Measurements from ENCODE around the gene SMPD1. TPM values are rescaled to one million over a fixed set of nuclear protein-coding genes. Genes with fewer than 3 reads are reported as not detected.

SMPD1 gene
- total RNA-seq, 1 donor from 2014 or later = 51.6 TPM

- intact Hi-C loops (cut with DNase I) = loop anchor here (5.0 kb wide), 1 partner anchor 59 kb away; no protein-coding TSS in a partner anchor
- DNase-seq = no peak
- no peak for ATAC-seq (ENCODE audit: poor library complexity)
These were observed 50.7 kb downstream of the SMPD1 start, which contains the start of gene HPX for GRCh38 chr11:6440906-6441358. HPX (minus strand) TSS chr11:6440987; CDS start chr11:6440963, 24 bp downstream.

- DNase-seq = no peak
- no peak for ATAC-seq (ENCODE audit: poor library complexity)
- intact Hi-C loops (cut with DNase I) = loop anchor here (5.0 kb wide), 1 partner anchor 60 kb away; no protein-coding TSS in a partner anchor
These were observed 52.2 kb downstream of the SMPD1 start for GRCh38 chr11:6442441-6442840.

DNA sequence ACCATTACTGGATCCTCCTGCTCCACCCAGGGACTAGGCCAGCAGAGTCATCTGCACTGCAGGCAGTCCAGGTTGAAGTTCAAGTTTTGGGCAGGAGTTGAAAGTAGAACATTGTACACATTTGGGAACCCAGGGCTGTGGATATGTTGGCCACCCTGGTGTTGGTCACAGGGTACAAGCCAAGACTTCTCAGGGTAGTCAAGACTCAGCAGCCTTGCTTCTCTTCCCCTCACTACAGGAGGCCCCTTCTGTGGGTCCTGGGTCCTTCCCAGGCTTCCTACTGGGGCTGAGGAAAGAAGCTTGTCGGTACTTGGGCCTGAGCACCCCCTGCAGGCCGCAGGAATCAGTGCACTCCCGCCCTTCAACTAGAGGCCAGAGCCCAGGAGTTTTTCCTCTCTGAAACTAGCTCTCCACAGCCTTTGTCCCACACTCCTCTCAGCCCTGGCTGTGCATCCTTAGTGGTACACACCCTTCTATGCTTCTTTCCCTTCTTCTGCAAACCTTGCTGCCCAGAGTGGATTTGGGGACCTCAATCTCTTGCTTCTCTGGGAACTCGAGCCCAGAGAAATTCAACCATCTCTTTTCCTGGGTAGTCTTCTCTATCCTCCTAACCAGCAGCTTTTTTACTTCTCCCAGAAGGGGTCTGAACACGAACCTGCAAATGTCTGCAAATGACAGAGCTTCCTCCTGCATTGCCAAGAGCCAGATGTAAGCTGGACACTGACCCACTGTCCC lies 53.2 kb downstream of the SMPD1 start:
- peak; percentile 68 for DNase-seq
- ATAC-seq (ENCODE audit: poor library complexity) = peak; percentile 86
- intact Hi-C loops (cut with DNase I) = loop anchor here (5.0 kb wide), 1 partner anchor 61 kb away; no protein-coding TSS in a partner anchor

Other genes starting within 250 kb of the SMPD1 start
- not detected for gene OR52B2, start 220.1 kb upstream of the SMPD1 start, total RNA-seq
- not detected for gene OR52W1, start 191.2 kb upstream of the SMPD1 start, total RNA-seq
- not detected for gene C11orf42, start 184.9 kb upstream of the SMPD1 start, total RNA-seq
- 12.9 TPM for gene FHIP1B, start 155.8 kb upstream of the SMPD1 start, total RNA-seq
- gene CNGA4, start 151.4 kb upstream of the SMPD1 start, total RNA-seq = not detected
- gene CCKBR, start 130.6 kb upstream of the SMPD1 start, total RNA-seq = not detected
- 33.9 TPM for gene CAVIN3, start 70.0 kb upstream of the SMPD1 start, total RNA-seq
- 75.8 TPM for gene APBB1, start 28.6 kb downstream of the SMPD1 start, total RNA-seq
- 0.35 TPM for gene HPX, start 50.5 kb downstream of the SMPD1 start, total RNA-seq
- gene TRIM3, start 83.5 kb downstream of the SMPD1 start, total RNA-seq = 11.4 TPM
- gene ARFIP2, start 90.9 kb downstream of the SMPD1 start, total RNA-seq = 13.9 TPM
- gene TIMM10B, start 91.0 kb downstream of the SMPD1 start, total RNA-seq = 14.1 TPM
- 4.2 TPM for gene DNHD1, start 106.8 kb downstream of the SMPD1 start, total RNA-seq
- gene RRP8, start 213.1 kb downstream of the SMPD1 start, total RNA-seq = 19.8 TPM
- 191 TPM for gene ILK, start 213.3 kb downstream of the SMPD1 start, total RNA-seq
- gene TAF10, start 221.7 kb downstream of the SMPD1 start, total RNA-seq = 83.6 TPM
- gene TPP1, start 228.9 kb downstream of the SMPD1 start, total RNA-seq = 71.5 TPM

Measured in Right ventricle myocardium superior (tissue), 1 donor.